ENCODE data around the gene ZNF835. TPM values are rescaled to one million over a fixed set of nuclear protein-coding genes. Genes with fewer than 3 reads are reported as not detected.

The ZNF835 gene
- total RNA-seq, 1 experiment from 2014 or later, result not detected

GRCh38 chr19:56687031-56687430 is 15.5 kb upstream of the ZNF835 start:
- no peak for DNase-seq
- Histone ChIP-seq H3K9me3 (peaks cover 12% of the 10 kb centered on the region; the same call in 1 of the 2 replicates), H3K27me3 (replicated peaks; ENCODE audit: control insufficient read depth, insufficient read depth, low read length) (no peaks in the 10 kb centered on the region), H3K4me1 (no peaks in the 10 kb centered on the region), H3K4me3 (ENCODE audit: low read depth, low read length) (no peak overlapping the region), H3K36me3 (ENCODE audit: control insufficient read depth, insufficient read depth, low read length) (no peaks in the 10 kb centered on the region)
- CTCF ChIA-PET, result no interaction called here
- POLR2A ChIA-PET, result no interaction called here
- TF ChIP-seq CTCF (IDR thresholded peaks at IDR 0.05; ENCODE audit: insufficient read depth in 1 of 2, low read depth in 1 of 2, low read length in 1 of 2, severe bottlenecking in 1 of 2, unreplicated experiment in 1 of 2), result no peak
- no peak overlapping the region for H3K27ac Mint-ChIP-seq (ENCODE audit: unreplicated experiment)
- intact Hi-C loops (cut with micrococcal nuclease; ENCODE audit: unreplicated experiment), result no loop called here
- H3K4me3 Mint-ChIP-seq (ENCODE audit: unreplicated experiment), result no peak overlapping the region
- no peaks in the 10 kb centered on the region for H3K27me3 Mint-ChIP-seq (ENCODE audit: insufficient read depth, unreplicated experiment)
- no TSS peak for BruUV-seq (replicated peaks)
- no peaks in the 10 kb centered on the region for H3K4me1 Mint-ChIP-seq (ENCODE audit: low read depth, unreplicated experiment)
- peaks cover 33% of the 10 kb centered on the region for H3K9me3 Mint-ChIP-seq (ENCODE audit: unreplicated experiment)
- H3K36me3 Mint-ChIP-seq (ENCODE audit: insufficient read depth, unreplicated experiment), result no peaks in the 10 kb centered on the region

GRCh38 chr19:56683116-56683515 is 11.6 kb upstream of the ZNF835 start:
- POLR2A ChIA-PET, result no interaction called here
- H3K27ac Mint-ChIP-seq (ENCODE audit: unreplicated experiment), result no peak overlapping the region

GRCh38 chr19:56681702-56682101 is 10.1 kb upstream of the ZNF835 start:
- ChIA-PET CTCF (no interaction called here), POLR2A (no interaction called here)
- no peak for DNase-seq
- Mint-ChIP-seq H3K9me3 (ENCODE audit: unreplicated experiment) (peaks cover 45% of the 10 kb centered on the region), H3K27ac (ENCODE audit: unreplicated experiment) (no peak overlapping the region), H3K4me1 (ENCODE audit: low read depth, unreplicated experiment) (no peaks in the 10 kb centered on the region), H3K27me3 (ENCODE audit: insufficient read depth, unreplicated experiment) (no peaks in the 10 kb centered on the region), H3K36me3 (ENCODE audit: insufficient read depth, unreplicated experiment) (no peaks in the 10 kb centered on the region), H3K4me3 (ENCODE audit: unreplicated experiment) (no peak overlapping the region)
- no peak for TF ChIP-seq CTCF (IDR thresholded peaks at IDR 0.05; ENCODE audit: insufficient read depth in 1 of 2, low read depth in 1 of 2, low read length in 1 of 2, severe bottlenecking in 1 of 2, unreplicated experiment in 1 of 2)
- no TSS peak for BruUV-seq (replicated peaks)
- Histone ChIP-seq H3K36me3 (ENCODE audit: control insufficient read depth, insufficient read depth, low read length) (no peaks in the 10 kb centered on the region), H3K27me3 (replicated peaks; ENCODE audit: control insufficient read depth, insufficient read depth, low read length) (no peaks in the 10 kb centered on the region), H3K4me1 (no peaks in the 10 kb centered on the region), H3K4me3 (ENCODE audit: low read depth, low read length) (no peak overlapping the region), H3K9me3 (peaks cover 15% of the 10 kb centered on the region)
- intact Hi-C loops (cut with micrococcal nuclease; ENCODE audit: unreplicated experiment), result no loop called here

More at GRCh38 chr19:56683116-56683515, 11.6 kb upstream of the ZNF835 start:
- no peaks in the 10 kb centered on the region for H3K4me1 ChIP-seq
- CTCF ChIA-PET, result no interaction called here
- peaks cover 15% of the 10 kb centered on the region for H3K9me3 ChIP-seq
- H3K4me3 Mint-ChIP-seq (ENCODE audit: unreplicated experiment), result no peak overlapping the region
- no peaks in the 10 kb centered on the region for H3K4me1 Mint-ChIP-seq (ENCODE audit: low read depth, unreplicated experiment)
- intact Hi-C loops (cut with micrococcal nuclease; ENCODE audit: unreplicated experiment), result no loop called here
- no TSS peak for BruUV-seq (replicated peaks)
- H3K36me3 Mint-ChIP-seq (ENCODE audit: insufficient read depth, unreplicated experiment), result no peaks in the 10 kb centered on the region
- no peak for TF ChIP-seq CTCF (IDR thresholded peaks at IDR 0.05; ENCODE audit: insufficient read depth in 1 of 2, low read depth in 1 of 2, low read length in 1 of 2, severe bottlenecking in 1 of 2, unreplicated experiment in 1 of 2)
- H3K9me3 Mint-ChIP-seq (ENCODE audit: unreplicated experiment), result peaks cover 53% of the 10 kb centered on the region
- no peaks in the 10 kb centered on the region for H3K27me3 ChIP-seq (replicated peaks; ENCODE audit: control insufficient read depth, insufficient read depth, low read length)
- H3K27me3 Mint-ChIP-seq (ENCODE audit: insufficient read depth, unreplicated experiment), result no peaks in the 10 kb centered on the region
- DNase-seq, result no peak
- no peak overlapping the region for H3K4me3 ChIP-seq (ENCODE audit: low read depth, low read length)
- H3K36me3 ChIP-seq (ENCODE audit: control insufficient read depth, insufficient read depth, low read length), result no peaks in the 10 kb centered on the region
